ENCODE data around the gene MYO1A.

Gene MYO1A

DNA sequence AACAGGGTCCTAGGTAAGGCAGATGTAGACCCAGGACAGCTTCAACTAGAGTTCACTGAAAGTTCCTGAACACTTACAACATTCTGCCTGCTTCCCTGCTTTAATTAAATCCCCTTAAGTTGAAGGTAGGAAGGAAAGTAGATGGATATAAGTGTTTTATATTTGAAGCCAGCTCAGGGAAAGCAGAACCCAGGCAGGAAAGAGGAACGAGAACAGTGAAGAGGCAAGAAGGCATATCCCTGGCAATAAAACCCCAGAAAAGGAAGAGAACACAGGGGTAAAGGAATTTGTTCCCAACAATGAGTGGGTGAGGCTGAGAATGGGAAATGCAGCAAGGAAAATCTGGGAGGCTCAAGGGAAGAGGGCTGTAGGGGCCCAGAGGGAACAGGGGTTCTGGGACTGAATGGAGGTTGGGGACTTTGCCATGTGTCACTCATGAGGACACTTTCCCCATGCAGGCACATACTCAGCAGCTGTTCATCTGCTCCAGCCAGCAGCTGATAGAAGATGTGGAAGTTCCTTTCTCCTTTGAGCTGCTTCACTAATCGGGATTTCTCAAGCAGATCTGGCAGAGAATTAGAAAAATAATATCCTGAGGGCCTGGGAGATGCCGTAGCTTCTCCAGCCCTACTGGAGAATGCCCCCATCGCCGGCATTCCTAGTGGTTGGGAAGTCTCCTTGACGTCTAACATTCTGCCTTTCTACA is 3.7 kb downstream of the MYO1A start:
- H3K4me3 ChIP-seq (replicated peaks; ENCODE audit: low read depth, low read length), result no peak overlapping the region
- no peak for DNase-seq (ENCODE audit: extremely low read depth, insufficient read length)
- H3K36me3 ChIP-seq (ENCODE audit: control insufficient read depth, insufficient read depth, low read length), result no peaks in the 10 kb centered on the region
- no peaks in the 10 kb centered on the region for H3K27me3 ChIP-seq (replicated peaks; ENCODE audit: control insufficient read depth, insufficient read depth, low read length)
- TF ChIP-seq CTCF (IDR thresholded peaks at IDR 0.05; ENCODE audit: insufficient read depth, low read length, poor library complexity, severe bottlenecking), result no peak

DNA sequence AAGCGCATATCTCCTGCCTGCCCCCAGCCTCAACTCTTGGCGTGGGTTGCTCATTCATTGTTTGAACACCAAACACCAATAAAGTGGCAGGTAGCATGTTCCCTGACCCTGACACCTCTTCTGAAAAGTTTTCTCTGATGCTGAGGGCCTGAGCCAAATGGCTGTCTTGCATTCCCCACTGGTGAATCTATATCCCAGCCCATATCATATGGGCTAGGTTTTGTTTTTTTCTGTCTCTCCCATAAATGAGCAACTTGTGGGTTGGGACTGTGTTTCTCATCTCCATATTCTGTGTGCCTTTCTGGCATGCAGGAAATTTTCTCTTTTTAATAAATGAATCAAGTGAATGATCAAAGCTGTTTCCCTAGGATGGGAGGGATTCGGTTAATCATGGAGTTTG is 5.0 kb downstream of the MYO1A start:
- no peaks in the 10 kb centered on the region for H3K27me3 ChIP-seq (replicated peaks; ENCODE audit: control insufficient read depth, insufficient read depth, low read length)
- no peak for DNase-seq (ENCODE audit: extremely low read depth, insufficient read length)
- H3K36me3 ChIP-seq (ENCODE audit: control insufficient read depth, insufficient read depth, low read length), result no peaks in the 10 kb centered on the region
- H3K4me3 ChIP-seq (replicated peaks; ENCODE audit: low read depth, low read length), result no peak overlapping the region
- TF ChIP-seq CTCF (IDR thresholded peaks at IDR 0.05; ENCODE audit: insufficient read depth, low read length, poor library complexity, severe bottlenecking), result no peak

DNA sequence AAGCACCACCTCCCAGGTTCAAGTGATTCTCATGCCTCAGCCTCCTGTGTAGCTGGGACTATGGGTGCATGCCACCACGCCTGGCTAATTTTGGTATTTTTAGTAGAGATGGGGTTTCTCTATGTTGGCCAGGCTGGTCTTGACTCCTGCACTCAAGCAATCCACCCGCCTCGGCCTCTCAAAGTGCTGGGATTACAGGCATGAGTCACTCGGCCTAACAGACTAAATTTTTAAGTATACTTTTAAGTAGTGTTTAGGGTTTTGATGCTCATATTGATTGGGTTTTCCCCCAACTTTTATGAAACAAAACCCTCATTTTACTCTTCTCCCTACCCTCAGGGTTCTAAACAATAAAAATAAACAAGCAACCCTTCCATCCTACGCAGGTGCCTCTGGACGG is 5.5 kb downstream of the MYO1A start:
- no peaks in the 10 kb centered on the region for H3K27me3 ChIP-seq (replicated peaks; ENCODE audit: control insufficient read depth, insufficient read depth, low read length)
- DNase-seq (ENCODE audit: extremely low read depth, insufficient read length), result no peak
- H3K4me3 ChIP-seq (replicated peaks; ENCODE audit: low read depth, low read length), result no peak overlapping the region
- no peaks in the 10 kb centered on the region for H3K36me3 ChIP-seq (ENCODE audit: control insufficient read depth, insufficient read depth, low read length)
- no peak for TF ChIP-seq CTCF (IDR thresholded peaks at IDR 0.05; ENCODE audit: insufficient read depth, low read length, poor library complexity, severe bottlenecking)

- no peak for TF ChIP-seq CTCF (IDR thresholded peaks at IDR 0.05; ENCODE audit: insufficient read depth, low read length, poor library complexity, severe bottlenecking)
- Histone ChIP-seq H3K4me3 (replicated peaks; ENCODE audit: low read depth, low read length) (no peak overlapping the region), H3K36me3 (ENCODE audit: control insufficient read depth, insufficient read depth, low read length) (no peaks in the 10 kb centered on the region), H3K27me3 (replicated peaks; ENCODE audit: control insufficient read depth, insufficient read depth, low read length) (no peaks in the 10 kb centered on the region)
- no peak for DNase-seq (ENCODE audit: extremely low read depth, insufficient read length)
These were observed 7.2 kb downstream of the MYO1A start for GRCh38 chr12:57042695-57043094.

- Histone ChIP-seq H3K27me3 (replicated peaks; ENCODE audit: control insufficient read depth, insufficient read depth, low read length) (no peaks in the 10 kb centered on the region), H3K4me3 (replicated peaks; ENCODE audit: low read depth, low read length) (no peak overlapping the region), H3K36me3 (ENCODE audit: control insufficient read depth, insufficient read depth, low read length) (no peaks in the 10 kb centered on the region)
- DNase-seq (ENCODE audit: extremely low read depth, insufficient read length), result no peak
- no peak for TF ChIP-seq CTCF (IDR thresholded peaks at IDR 0.05; ENCODE audit: insufficient read depth, low read length, poor library complexity, severe bottlenecking)
These were observed 9.2 kb downstream of the MYO1A start for GRCh38 chr12:57040750-57041149.

- no peak for DNase-seq (ENCODE audit: extremely low read depth, insufficient read length)
- no peak for TF ChIP-seq CTCF (IDR thresholded peaks at IDR 0.05; ENCODE audit: insufficient read depth, low read length, poor library complexity, severe bottlenecking)
- Histone ChIP-seq H3K27me3 (replicated peaks; ENCODE audit: control insufficient read depth, insufficient read depth, low read length) (no peaks in the 10 kb centered on the region), H3K4me3 (replicated peaks; ENCODE audit: low read depth, low read length) (no peak overlapping the region), H3K36me3 (ENCODE audit: control insufficient read depth, insufficient read depth, low read length) (no peaks in the 10 kb centered on the region)
These were observed 9.7 kb downstream of the MYO1A start for GRCh38 chr12:57040211-57040610.
